ENCODE data around the gene RNU5B-1.

The RNU5B-1 gene

GRCh38 chr15:65329984-65330735 is 25.7 kb downstream of the RNU5B-1 start:
- Histone ChIP-seq H3K9me3 (ENCODE audit: insufficient read depth, low read depth, low read length) (no peaks in the 10 kb centered on the region), H3K4me1 (ENCODE audit: insufficient read depth, low read length) (peaks cover 20% of the 10 kb centered on the region), H3K27me3 (ENCODE audit: insufficient read depth, low read length) (no peaks in the 10 kb centered on the region), H3K9ac (ENCODE audit: low read depth, low read length) (no peak overlapping the region), H3K4me3 (ENCODE audit: low read length) (no peak overlapping the region), H3K36me3 (ENCODE audit: insufficient read depth, low read length) (peaks cover 36% of the 10 kb centered on the region), H3K27ac (ENCODE audit: low read depth, low read length) (no peak overlapping the region)
- WGBS = 88% methylated on average over 18 of the region's 18 CpGs

GRCh38 chr15:65330934-65331645 is 26.6 kb downstream of the RNU5B-1 start:
- no peak overlapping the region for H3K27ac ChIP-seq (ENCODE audit: low read depth, low read length)
- H3K4me1 ChIP-seq (ENCODE audit: insufficient read depth, low read length) = peaks cover 24% of the 10 kb centered on the region
- no peak overlapping the region for H3K9ac ChIP-seq (ENCODE audit: low read depth, low read length)
- H3K36me3 ChIP-seq (ENCODE audit: insufficient read depth, low read length) = peaks cover 36% of the 10 kb centered on the region
- no peaks in the 10 kb centered on the region for H3K27me3 ChIP-seq (ENCODE audit: insufficient read depth, low read length)
- H3K9me3 ChIP-seq (ENCODE audit: insufficient read depth, low read depth, low read length) = no peaks in the 10 kb centered on the region
- no peak overlapping the region for H3K4me3 ChIP-seq (ENCODE audit: low read length)
- WGBS = 93% methylated on average over 22 of the region's 22 CpGs

- Histone ChIP-seq H3K9ac (ENCODE audit: low read depth, low read length) (no peak overlapping the region), H3K36me3 (ENCODE audit: insufficient read depth, low read length) (peaks cover 36% of the 10 kb centered on the region), H3K27me3 (ENCODE audit: insufficient read depth, low read length) (no peaks in the 10 kb centered on the region), H3K4me3 (ENCODE audit: low read length) (no peak overlapping the region), H3K4me1 (ENCODE audit: insufficient read depth, low read length) (peaks cover 32% of the 10 kb centered on the region), H3K9me3 (ENCODE audit: insufficient read depth, low read depth, low read length) (no peaks in the 10 kb centered on the region), H3K27ac (ENCODE audit: low read depth, low read length) (no peak overlapping the region)
- 95% methylated on average over 6 of the region's 7 CpGs for WGBS
Measured at GRCh38 chr15:65331811-65332210, 27.3 kb downstream of the RNU5B-1 start.

GRCh38 chr15:65332391-65333147 is 28.1 kb downstream of the RNU5B-1 start:
- WGBS = 94% methylated on average over 31 of the region's 31 CpGs
- H3K27ac ChIP-seq (ENCODE audit: low read depth, low read length) = no peak overlapping the region
- no peak overlapping the region for H3K9ac ChIP-seq (ENCODE audit: low read depth, low read length)
- no peaks in the 10 kb centered on the region for H3K27me3 ChIP-seq (ENCODE audit: insufficient read depth, low read length)
- H3K9me3 ChIP-seq (ENCODE audit: insufficient read depth, low read depth, low read length) = no peaks in the 10 kb centered on the region
- no peak overlapping the region for H3K4me3 ChIP-seq (ENCODE audit: low read length)
- peaks cover 32% of the 10 kb centered on the region for H3K4me1 ChIP-seq (ENCODE audit: insufficient read depth, low read length)
- H3K36me3 ChIP-seq (ENCODE audit: insufficient read depth, low read length) = peaks cover 36% of the 10 kb centered on the region

GRCh38 chr15:65333148-65333820 is 28.8 kb downstream of the RNU5B-1 start:
- H3K27ac ChIP-seq (ENCODE audit: low read depth, low read length) = no peak overlapping the region
- 87% methylated on average over 16 of the region's 16 CpGs for WGBS
- H3K4me1 ChIP-seq (ENCODE audit: insufficient read depth, low read length) = peaks cover 32% of the 10 kb centered on the region
- H3K4me3 ChIP-seq (ENCODE audit: low read length) = no peak overlapping the region
- H3K27me3 ChIP-seq (ENCODE audit: insufficient read depth, low read length) = no peaks in the 10 kb centered on the region
- H3K36me3 ChIP-seq (ENCODE audit: insufficient read depth, low read length) = peaks cover 36% of the 10 kb centered on the region
- H3K9ac ChIP-seq (ENCODE audit: low read depth, low read length) = no peak overlapping the region
- H3K9me3 ChIP-seq (ENCODE audit: insufficient read depth, low read depth, low read length) = no peaks in the 10 kb centered on the region

GRCh38 chr15:65333856-65334255 is 29.4 kb downstream of the RNU5B-1 start:
- peaks cover 31% of the 10 kb centered on the region for H3K36me3 ChIP-seq (ENCODE audit: insufficient read depth, low read length)
- no peak overlapping the region for H3K4me3 ChIP-seq (ENCODE audit: low read length)
- H3K27me3 ChIP-seq (ENCODE audit: insufficient read depth, low read length) = no peaks in the 10 kb centered on the region
- no peaks in the 10 kb centered on the region for H3K9me3 ChIP-seq (ENCODE audit: insufficient read depth, low read depth, low read length)
- 54% methylated on average over 5 of the region's 5 CpGs for WGBS
- H3K4me1 ChIP-seq (ENCODE audit: insufficient read depth, low read length) = peaks cover 32% of the 10 kb centered on the region
- H3K27ac ChIP-seq (ENCODE audit: low read depth, low read length) = no peak overlapping the region
- no peak overlapping the region for H3K9ac ChIP-seq (ENCODE audit: low read depth, low read length)

GRCh38 chr15:65334586-65335231 is 30.2 kb downstream of the RNU5B-1 start:
- H3K27ac ChIP-seq (ENCODE audit: low read depth, low read length) = no peak overlapping the region
- H3K9ac ChIP-seq (ENCODE audit: low read depth, low read length) = no peak overlapping the region
- WGBS = 46% methylated on average over 20 of the region's 20 CpGs
- peaks cover 37% of the 10 kb centered on the region for H3K4me1 ChIP-seq (ENCODE audit: insufficient read depth, low read length)
- no peak overlapping the region for H3K4me3 ChIP-seq (ENCODE audit: low read length)
- peaks cover 24% of the 10 kb centered on the region for H3K36me3 ChIP-seq (ENCODE audit: insufficient read depth, low read length)
- H3K27me3 ChIP-seq (ENCODE audit: insufficient read depth, low read length) = no peaks in the 10 kb centered on the region
- H3K9me3 ChIP-seq (ENCODE audit: insufficient read depth, low read depth, low read length) = no peaks in the 10 kb centered on the region

- Histone ChIP-seq H3K4me3 (ENCODE audit: low read length) (no peak overlapping the region), H3K27me3 (ENCODE audit: insufficient read depth, low read length) (no peaks in the 10 kb centered on the region), H3K27ac (ENCODE audit: low read depth, low read length) (no peak overlapping the region), H3K9ac (ENCODE audit: low read depth, low read length) (no peak overlapping the region), H3K4me1 (ENCODE audit: insufficient read depth, low read length) (peaks cover 44% of the 10 kb centered on the region), H3K36me3 (ENCODE audit: insufficient read depth, low read length) (peaks cover 17% of the 10 kb centered on the region), H3K9me3 (ENCODE audit: insufficient read depth, low read depth, low read length) (no peaks in the 10 kb centered on the region)
- 91% methylated on average over 19 of the region's 19 CpGs for WGBS
Measured at GRCh38 chr15:65335278-65336055, 31.0 kb downstream of the RNU5B-1 start.

- Histone ChIP-seq H3K9me3 (ENCODE audit: insufficient read depth, low read depth, low read length) (no peaks in the 10 kb centered on the region), H3K4me1 (ENCODE audit: insufficient read depth, low read length) (peaks cover 44% of the 10 kb centered on the region), H3K4me3 (ENCODE audit: low read length) (no peak overlapping the region), H3K27me3 (ENCODE audit: insufficient read depth, low read length) (no peaks in the 10 kb centered on the region), H3K36me3 (ENCODE audit: insufficient read depth, low read length) (peaks cover 4% of the 10 kb centered on the region; the same call in 1 of the 2 replicates), H3K9ac (ENCODE audit: low read depth, low read length) (no peak overlapping the region), H3K27ac (ENCODE audit: low read depth, low read length) (no peak overlapping the region)
- WGBS = 52% methylated on average over 17 of the region's 21 CpGs
Measured at GRCh38 chr15:65336493-65337435, 32.3 kb downstream of the RNU5B-1 start.
